Measurements from ENCODE around the gene DNASE2. TPM values are rescaled to one million over a fixed set of nuclear protein-coding genes. Genes with fewer than 3 reads are reported as not detected.

The DNASE2 gene
- total RNA-seq, 1 experiment from 2014 or later, result 16.4 TPM

GRCh38 chr19:12875086-12875485 lies 6.2 kb downstream of the DNASE2 start:
- Histone ChIP-seq H3K9me3 (replicated peaks) (no peaks in the 10 kb centered on the region; the same call in 1 of the 2 replicates), H3K27ac (no peak overlapping the region), H3K4me3 (no peak overlapping the region), H3K36me3 (0 out of 2 replicates have a peak, but pooled peaks cover 2% of the 10 kb centered on the region), H3K27me3 (no peaks in the 10 kb centered on the region), H3K4me1 (no peaks in the 10 kb centered on the region)
- no peak for DNase-seq

GRCh38 chr19:12873891-12874745 lies 7.1 kb downstream of the DNASE2 start:
- Histone ChIP-seq H3K36me3 (0 out of 2 replicates have a peak, but pooled peaks cover 2% of the 10 kb centered on the region), H3K27ac (no peak overlapping the region), H3K9me3 (replicated peaks) (no peaks in the 10 kb centered on the region; the same call in 1 of the 2 replicates), H3K4me3 (no peak overlapping the region), H3K27me3 (no peaks in the 10 kb centered on the region), H3K4me1 (no peaks in the 10 kb centered on the region)
- DNase-seq, result no peak

- peak; percentile 63 for DNase-seq
- no peaks in the 10 kb centered on the region for H3K4me1 ChIP-seq
- H3K36me3 ChIP-seq, result 0 out of 2 replicates have a peak, but pooled peaks cover 2% of the 10 kb centered on the region
- no peaks in the 10 kb centered on the region; the same call in 1 of the 2 replicates for H3K9me3 ChIP-seq (replicated peaks)
- H3K4me3 ChIP-seq, result no peak overlapping the region
- no peak overlapping the region for H3K27ac ChIP-seq
- no peaks in the 10 kb centered on the region for H3K27me3 ChIP-seq
These were observed 8.0 kb downstream of the DNASE2 start for GRCh38 chr19:12872941-12873890.

GRCh38 chr19:12872255-12872654 lies 9.0 kb downstream of the DNASE2 start:
- no peak for DNase-seq
- Histone ChIP-seq H3K36me3 (no peaks in the 10 kb centered on the region), H3K9me3 (replicated peaks) (no peaks in the 10 kb centered on the region; the same call in 1 of the 2 replicates)

GRCh38 chr19:12871681-12872080 lies 9.6 kb downstream of the DNASE2 start:
- no peak for DNase-seq
- H3K9me3 ChIP-seq (replicated peaks), result no peaks in the 10 kb centered on the region; the same call in 1 of the 2 replicates
- H3K4me1 ChIP-seq, result no peaks in the 10 kb centered on the region
- no peaks in the 10 kb centered on the region for H3K36me3 ChIP-seq
- no peak overlapping the region for H3K27ac ChIP-seq
- H3K4me3 ChIP-seq, result no peak overlapping the region
- no peaks in the 10 kb centered on the region for H3K27me3 ChIP-seq

More at GRCh38 chr19:12872255-12872654, 9.0 kb downstream of the DNASE2 start:
- Histone ChIP-seq H3K27me3 (no peaks in the 10 kb centered on the region), H3K4me3 (no peak overlapping the region), H3K4me1 (no peaks in the 10 kb centered on the region), H3K27ac (no peak overlapping the region)

GRCh38 chr19:12868540-12869112 lies 12.6 kb downstream of the DNASE2 start:
- H3K4me3 ChIP-seq, result no peak overlapping the region
- H3K4me1 ChIP-seq, result 0 out of 2 replicates have a peak, but pooled peaks cover 2% of the 10 kb centered on the region
- no peak overlapping the region for H3K27ac ChIP-seq
- H3K27me3 ChIP-seq, result no peaks in the 10 kb centered on the region
- no peaks in the 10 kb centered on the region; the same call in 1 of the 2 replicates for H3K9me3 ChIP-seq (replicated peaks)
- H3K36me3 ChIP-seq, result no peaks in the 10 kb centered on the region
- peak in 1 of 2 experiments; percentile 51 for DNase-seq

- H3K27me3 ChIP-seq, result no peaks in the 10 kb centered on the region
- peak overlapping the region; percentile 59 for H3K4me3 ChIP-seq
- H3K4me1 ChIP-seq, result 0 out of 2 replicates have a peak, but pooled peaks cover 2% of the 10 kb centered on the region
- H3K27ac ChIP-seq, result peak overlapping the region; percentile 1; the same call in 1 of the 2 replicates
- H3K9me3 ChIP-seq (replicated peaks), result no peaks in the 10 kb centered on the region
- DNase-seq, result peak; percentile 94 to 98
- H3K36me3 ChIP-seq, result no peaks in the 10 kb centered on the region
These were observed 13.8 kb downstream of the DNASE2 start for GRCh38 chr19:12867120-12868099.

- H3K4me3 ChIP-seq, result peak overlapping the region; percentile 59
- H3K9me3 ChIP-seq (replicated peaks), result no peaks in the 10 kb centered on the region
- 0 out of 2 replicates have a peak, but pooled peaks cover 2% of the 10 kb centered on the region for H3K4me1 ChIP-seq
- peak; percentile 49 to 60 for DNase-seq
- H3K27ac ChIP-seq, result no peak overlapping the region
- H3K27me3 ChIP-seq, result no peaks in the 10 kb centered on the region
- H3K36me3 ChIP-seq, result no peaks in the 10 kb centered on the region
These were observed 14.7 kb downstream of the DNASE2 start for GRCh38 chr19:12866416-12867119.

GRCh38 chr19:12865746-12866415 lies 15.4 kb downstream of the DNASE2 start:
- no peak overlapping the region for H3K27ac ChIP-seq
- no peak for DNase-seq
- no peaks in the 10 kb centered on the region for H3K9me3 ChIP-seq (replicated peaks)
- H3K4me3 ChIP-seq, result no peak overlapping the region
- no peaks in the 10 kb centered on the region for H3K36me3 ChIP-seq
- no peaks in the 10 kb centered on the region for H3K27me3 ChIP-seq
- H3K4me1 ChIP-seq, result 0 out of 2 replicates have a peak, but pooled peaks cover 2% of the 10 kb centered on the region

GRCh38 chr19:12864721-12865715 lies 16.2 kb downstream of the DNASE2 start:
- H3K4me3 ChIP-seq, result no peak overlapping the region
- no peaks in the 10 kb centered on the region for H3K9me3 ChIP-seq (replicated peaks)
- no peaks in the 10 kb centered on the region for H3K27me3 ChIP-seq
- H3K36me3 ChIP-seq, result no peaks in the 10 kb centered on the region
- H3K27ac ChIP-seq, result no peak overlapping the region
- DNase-seq, result no peak
- H3K4me1 ChIP-seq, result 0 out of 2 replicates have a peak, but pooled peaks cover 2% of the 10 kb centered on the region

- no peaks in the 10 kb centered on the region for H3K9me3 ChIP-seq (replicated peaks)
- DNase-seq, result no peak
- no peaks in the 10 kb centered on the region for H3K36me3 ChIP-seq
- H3K4me3 ChIP-seq, result no peak overlapping the region
- H3K27ac ChIP-seq, result no peak overlapping the region
- 0 out of 2 replicates have a peak, but pooled peaks cover 2% of the 10 kb centered on the region for H3K4me1 ChIP-seq
- H3K27me3 ChIP-seq, result no peaks in the 10 kb centered on the region
These were observed 17.1 kb downstream of the DNASE2 start for GRCh38 chr19:12864143-12864542.
